Measurements from ENCODE around the gene ADGRF5.

Gene ADGRF5, protein sequence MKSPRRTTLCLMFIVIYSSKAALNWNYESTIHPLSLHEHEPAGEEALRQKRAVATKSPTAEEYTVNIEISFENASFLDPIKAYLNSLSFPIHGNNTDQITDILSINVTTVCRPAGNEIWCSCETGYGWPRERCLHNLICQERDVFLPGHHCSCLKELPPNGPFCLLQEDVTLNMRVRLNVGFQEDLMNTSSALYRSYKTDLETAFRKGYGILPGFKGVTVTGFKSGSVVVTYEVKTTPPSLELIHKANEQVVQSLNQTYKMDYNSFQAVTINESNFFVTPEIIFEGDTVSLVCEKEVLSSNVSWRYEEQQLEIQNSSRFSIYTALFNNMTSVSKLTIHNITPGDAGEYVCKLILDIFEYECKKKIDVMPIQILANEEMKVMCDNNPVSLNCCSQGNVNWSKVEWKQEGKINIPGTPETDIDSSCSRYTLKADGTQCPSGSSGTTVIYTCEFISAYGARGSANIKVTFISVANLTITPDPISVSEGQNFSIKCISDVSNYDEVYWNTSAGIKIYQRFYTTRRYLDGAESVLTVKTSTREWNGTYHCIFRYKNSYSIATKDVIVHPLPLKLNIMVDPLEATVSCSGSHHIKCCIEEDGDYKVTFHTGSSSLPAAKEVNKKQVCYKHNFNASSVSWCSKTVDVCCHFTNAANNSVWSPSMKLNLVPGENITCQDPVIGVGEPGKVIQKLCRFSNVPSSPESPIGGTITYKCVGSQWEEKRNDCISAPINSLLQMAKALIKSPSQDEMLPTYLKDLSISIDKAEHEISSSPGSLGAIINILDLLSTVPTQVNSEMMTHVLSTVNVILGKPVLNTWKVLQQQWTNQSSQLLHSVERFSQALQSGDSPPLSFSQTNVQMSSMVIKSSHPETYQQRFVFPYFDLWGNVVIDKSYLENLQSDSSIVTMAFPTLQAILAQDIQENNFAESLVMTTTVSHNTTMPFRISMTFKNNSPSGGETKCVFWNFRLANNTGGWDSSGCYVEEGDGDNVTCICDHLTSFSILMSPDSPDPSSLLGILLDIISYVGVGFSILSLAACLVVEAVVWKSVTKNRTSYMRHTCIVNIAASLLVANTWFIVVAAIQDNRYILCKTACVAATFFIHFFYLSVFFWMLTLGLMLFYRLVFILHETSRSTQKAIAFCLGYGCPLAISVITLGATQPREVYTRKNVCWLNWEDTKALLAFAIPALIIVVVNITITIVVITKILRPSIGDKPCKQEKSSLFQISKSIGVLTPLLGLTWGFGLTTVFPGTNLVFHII (N-terminal part only)

DNA sequence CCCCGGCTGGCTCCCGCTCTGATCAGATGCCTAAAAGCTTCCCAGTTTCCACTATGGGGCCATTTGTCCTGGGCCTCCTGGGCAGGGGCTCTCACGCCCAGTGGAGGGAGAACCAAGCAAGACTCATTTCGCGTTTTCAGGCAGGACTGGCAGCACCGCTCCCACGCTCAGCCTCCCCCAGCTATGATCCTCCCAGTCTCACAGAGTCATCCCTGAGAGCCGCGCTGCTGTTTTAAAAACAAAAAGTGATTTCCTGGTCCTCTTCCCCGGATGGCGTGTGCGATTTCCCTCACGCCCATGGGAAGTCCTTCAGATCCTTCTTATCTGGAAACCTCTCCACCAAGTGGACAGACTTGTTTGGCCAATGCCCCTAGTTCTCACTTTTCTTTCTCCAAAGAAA lies at the start of gene ADGRF5:
Gene ADGRF5, minus strand, starts transcription at position 208 of the 400 bp plus-strand sequence. CDS start 15,176 bp downstream, outside the sequence.
- no peak for DNase-seq

DNA sequence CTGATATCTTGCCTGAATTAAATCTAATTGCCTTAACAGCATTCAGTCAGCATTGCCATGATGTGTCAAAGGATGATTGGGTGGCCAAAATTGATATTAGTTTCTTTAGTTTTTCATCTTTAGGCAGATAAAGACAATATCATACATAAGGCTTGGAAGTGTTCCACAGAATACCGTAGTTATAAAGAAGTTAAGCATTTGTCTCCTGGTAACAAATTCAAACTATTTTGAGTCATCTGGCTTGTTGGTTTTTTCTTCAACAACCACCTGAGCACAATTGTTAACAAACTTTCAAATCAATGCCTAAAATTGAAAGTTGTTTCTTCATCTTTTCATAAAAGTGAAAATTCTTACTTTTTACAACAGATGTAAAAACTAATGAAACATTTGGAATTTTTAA lies 47.5 kb upstream of the ADGRF5 start:
- no peak for DNase-seq

DNA sequence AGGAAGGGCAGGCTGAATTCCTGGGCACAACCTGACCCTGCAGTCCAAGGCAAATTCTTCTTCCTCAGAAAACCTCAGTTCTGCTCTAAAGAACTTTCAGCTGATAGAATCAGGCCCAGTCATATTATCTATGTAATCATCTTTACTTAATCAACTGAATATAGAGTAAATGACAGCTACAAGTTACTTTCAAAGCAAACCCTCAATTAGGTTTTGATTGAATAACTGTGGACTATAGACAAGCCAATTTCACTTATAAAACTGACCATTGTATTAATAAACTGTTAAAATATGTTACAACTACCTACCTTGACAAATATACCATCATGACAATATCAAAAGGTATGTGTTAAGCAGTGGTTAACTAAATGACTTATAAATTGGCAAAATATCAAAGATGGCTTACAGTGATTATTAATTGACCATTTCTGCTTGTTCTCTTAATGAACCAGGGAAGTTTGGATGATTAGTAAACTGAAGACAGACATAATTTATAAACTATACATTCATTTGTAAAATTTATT lies 46.1 kb upstream of the ADGRF5 start:
- no peak for DNase-seq

DNA sequence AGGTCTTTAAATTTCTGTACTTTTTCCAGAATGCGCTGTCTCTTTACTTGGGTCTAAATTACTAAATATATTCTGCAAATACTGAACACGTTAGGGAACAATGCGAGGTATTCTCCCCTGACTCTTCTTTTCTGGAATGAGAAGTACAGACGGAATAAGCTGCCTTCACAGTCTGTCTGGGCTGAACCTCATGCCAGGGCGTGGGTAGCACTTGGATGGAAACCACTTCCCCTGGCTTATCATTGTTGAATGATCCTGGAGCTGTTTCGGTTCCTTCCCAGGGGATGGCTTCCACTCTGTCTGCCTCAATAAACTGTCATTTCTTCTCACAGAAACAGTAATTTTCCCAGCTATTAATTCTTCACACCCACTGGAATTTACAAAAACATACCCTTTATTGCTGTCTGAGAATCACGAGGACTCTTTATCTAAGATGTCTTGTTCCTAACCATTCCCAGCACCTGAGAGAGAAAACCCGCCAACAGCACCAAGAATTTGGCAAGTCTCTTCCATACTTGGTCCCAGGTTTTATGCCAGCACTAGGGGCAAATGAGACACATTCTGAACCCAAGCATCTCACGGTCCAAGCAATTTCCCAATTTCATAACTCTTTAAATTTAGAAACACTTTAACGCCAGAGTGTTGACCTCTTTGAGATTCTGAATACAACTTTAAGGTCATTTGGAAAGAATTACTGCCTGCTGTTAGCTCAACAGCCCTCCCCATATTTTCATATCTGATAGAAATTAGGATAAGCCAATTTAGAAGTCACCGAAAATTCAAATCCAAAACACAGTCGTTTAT lies 43.2 kb upstream of the ADGRF5 start:
- no peak for DNase-seq

DNA sequence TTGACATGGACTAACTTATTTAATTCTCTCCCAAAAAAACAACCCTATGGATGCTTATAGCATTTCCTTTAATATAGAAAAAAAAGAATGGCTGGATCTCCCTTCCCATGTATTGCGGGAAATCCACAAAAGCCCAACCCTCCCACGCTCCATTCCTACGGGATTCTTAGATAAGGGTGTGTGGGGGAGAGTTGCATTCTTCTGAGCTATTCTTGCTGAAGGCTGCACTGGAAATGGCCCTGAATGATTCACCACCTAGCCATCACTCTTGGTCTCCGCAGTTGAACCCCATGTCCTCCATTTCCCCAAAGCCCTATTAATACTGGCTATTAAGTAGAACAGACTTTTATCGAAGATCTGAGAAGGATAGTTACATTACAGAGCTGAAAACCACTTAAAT lies 41.9 kb upstream of the ADGRF5 start:
- DNase-seq: no peak

DNA sequence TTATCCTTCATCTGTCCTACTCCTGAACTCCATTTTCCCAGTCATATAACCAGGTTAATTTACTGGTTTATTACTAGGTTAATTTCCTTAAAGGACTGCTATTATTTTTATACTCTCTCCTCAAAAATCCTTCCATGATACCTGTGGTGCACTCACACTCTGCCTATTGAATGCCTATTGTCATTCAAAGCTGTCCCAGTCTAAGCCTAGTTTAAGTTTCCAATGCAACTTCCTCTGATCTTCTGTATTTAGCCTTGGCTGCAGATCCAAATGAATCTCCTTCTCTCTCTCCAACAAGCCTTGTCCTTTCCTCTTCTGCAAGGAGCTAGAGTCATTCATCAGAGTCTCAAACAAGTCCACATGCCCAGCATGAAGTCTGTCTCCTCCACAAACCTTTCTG lies 41.3 kb upstream of the ADGRF5 start:
- DNase-seq: no peak

DNA sequence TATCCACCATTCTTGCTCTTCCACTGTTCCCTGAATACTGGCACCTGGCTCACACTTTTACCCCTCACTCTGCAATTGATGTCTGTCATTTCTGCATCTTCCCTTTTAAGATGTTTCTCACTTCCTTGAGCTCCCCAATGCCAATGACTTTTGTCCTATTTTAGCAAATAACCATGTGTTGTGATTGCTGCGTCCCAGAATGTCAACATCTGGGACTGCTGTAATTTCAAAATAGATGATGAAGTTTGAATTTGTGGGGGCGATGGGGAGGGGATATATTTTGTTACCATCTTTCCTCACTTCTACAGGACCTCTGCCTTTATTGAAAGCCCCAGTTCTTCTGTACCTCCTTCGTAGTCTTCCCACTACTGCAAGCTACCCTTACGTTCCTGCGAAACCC lies 40.0 kb upstream of the ADGRF5 start:
- DNase-seq: no peak

DNA sequence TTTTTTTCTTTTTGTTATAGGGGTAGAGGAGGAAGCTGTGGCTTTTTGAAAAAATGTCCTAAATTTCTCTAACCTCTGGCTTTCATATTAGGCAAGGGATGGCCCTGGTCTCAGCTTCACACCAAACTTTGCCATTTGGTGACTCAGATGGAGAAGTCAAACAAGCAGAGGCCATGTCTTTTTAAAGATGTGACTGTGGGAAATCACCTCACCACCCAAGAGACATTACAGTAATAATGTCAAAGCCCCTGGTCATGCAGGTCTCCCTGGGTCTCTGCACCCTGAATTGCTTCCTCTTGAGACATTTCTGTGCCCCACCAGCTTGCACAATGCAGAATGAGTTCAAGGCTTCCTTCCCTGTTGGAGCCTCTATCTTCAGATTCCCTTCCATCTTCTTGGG lies 39.5 kb upstream of the ADGRF5 start:
- DNase-seq: no peak

DNA sequence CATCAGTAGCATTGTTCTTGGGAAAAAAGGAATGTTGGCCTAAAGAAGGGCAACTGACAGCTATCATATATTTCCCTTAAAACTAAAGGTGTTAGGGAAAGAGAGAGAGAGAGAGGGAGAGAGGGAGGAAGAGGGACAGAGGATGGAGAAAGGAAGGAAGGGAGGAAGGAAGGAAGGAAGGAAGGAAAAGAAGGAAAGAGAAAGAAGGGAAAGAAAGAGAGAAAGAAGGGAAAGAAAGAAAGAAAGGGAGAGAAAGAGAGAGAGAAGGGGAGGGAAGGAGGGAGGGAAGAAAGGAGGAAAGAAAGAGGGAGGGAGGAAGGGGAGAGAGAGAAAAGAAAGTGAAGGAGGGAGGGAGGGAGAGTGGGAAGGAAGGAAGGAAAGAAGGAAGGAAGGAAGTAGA lies 37.7 kb upstream of the ADGRF5 start:
- no peak for DNase-seq

DNA sequence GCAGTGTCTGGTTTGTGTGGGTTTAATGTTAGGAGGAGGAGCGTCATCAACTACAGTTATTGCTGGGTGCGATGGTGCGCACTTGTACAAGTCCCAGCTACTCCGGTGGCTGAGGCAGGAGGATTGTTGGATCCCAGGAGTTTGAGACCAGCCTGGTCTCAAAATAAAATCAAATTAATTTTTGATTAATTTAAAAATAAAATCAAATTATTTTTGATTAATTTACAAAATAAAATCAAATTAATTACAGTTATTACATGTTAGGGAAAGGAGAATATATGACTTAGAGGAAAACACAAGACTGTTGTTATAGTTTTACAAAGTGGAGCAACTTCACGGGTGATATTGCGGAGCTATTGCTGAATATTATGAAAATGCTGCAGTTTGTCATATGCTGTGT lies 34.7 kb upstream of the ADGRF5 start:
- DNase-seq: no peak

DNA sequence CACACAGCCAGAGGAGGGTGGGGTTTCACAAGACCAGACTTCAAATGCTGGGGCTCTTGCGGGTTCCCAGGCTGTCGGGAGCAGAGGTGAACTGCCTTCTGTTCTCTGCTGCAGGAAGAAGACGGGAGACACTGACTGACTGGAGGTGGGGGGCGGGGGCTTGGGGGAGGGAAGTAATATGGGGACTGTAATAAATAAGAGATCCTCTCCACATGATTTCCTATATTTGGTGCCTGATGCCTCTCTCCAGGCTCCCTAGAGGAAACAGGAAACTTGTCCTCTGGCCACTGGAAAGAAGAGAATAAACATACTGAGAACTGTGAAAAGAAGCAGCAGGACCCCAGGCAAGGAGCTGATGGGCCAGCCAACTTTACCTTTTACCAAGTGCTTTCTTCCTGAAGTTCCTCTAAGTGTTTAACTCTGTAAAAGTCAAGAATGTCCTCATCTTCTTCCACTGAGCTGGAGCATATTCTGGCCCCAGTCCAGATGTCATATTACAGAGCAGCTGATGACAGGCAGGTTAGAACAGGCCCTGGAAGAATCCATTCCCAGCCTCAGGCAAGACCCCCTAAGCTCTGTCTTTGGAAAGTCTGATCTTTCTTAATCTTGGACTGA lies 33.2 kb upstream of the ADGRF5 start:
- no peak for DNase-seq

DNA sequence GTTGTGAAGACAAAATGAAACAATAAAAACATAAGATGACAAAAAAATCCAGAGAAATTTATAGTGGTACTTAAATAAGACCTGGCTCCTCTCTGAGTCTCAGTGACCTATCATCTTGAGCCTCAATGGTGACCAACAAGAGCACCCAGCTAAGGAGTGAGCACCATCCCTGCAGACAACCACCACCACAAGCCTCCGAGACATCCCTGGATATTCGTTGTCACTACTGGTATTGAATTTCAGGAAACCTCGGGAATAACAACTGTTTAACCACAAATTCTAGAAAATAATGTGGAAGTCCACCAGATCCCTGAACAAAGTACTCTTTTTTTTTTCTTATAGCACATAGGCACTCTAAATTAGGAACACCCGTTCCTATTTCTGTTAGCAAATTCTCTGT lies 32.2 kb upstream of the ADGRF5 start:
- DNase-seq: no peak

DNA sequence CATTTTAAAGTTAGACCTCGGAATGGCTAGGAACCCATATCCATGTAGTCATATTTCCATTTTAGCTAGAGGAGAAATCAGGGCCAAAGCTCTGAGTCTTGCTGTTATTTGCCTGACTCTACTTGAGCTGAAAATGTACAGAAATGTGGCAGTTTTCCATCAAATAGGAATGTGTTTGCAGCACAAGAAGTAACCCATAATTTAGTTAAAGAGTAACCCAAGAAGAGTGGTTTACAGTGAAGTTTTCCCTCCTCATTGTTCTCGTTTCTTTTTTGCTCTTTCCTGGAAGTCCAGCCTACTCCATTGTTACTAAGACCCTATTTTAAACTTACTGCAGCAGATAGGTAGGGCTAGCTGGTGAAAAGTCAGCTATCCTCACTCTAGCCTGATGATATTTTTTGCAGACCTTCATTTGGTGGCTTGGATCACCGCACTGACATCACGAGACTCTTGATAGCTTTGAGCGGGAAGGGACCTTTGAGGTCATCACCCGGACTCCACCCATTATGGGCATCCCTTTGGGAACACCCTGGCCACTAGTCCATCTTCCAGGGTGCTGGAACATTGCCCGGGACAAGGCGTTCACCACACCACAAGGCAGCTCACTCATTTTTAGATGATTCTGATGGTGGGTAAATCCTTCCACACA lies 28.0 kb upstream of the ADGRF5 start:
- no peak for DNase-seq

DNA sequence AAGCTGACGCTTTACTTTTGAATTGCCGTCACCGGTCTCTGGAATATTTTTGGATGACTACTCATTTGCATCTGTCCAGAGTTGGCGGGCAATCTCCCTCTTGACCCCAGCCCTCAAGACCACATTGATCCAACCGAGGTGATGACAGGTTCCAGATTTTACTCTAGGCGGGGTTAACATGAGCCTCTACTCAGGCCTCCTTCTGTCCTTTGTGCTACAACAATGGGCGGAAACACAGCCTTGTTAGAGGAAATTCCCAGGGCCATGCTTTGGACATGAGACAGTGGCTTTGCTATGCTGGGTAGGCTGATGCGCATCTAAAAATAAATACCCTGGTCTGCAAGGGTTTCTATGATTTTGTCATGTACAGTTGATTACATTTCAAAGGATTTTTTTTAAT lies 27.0 kb upstream of the ADGRF5 start:
- DNase-seq: no peak

DNA sequence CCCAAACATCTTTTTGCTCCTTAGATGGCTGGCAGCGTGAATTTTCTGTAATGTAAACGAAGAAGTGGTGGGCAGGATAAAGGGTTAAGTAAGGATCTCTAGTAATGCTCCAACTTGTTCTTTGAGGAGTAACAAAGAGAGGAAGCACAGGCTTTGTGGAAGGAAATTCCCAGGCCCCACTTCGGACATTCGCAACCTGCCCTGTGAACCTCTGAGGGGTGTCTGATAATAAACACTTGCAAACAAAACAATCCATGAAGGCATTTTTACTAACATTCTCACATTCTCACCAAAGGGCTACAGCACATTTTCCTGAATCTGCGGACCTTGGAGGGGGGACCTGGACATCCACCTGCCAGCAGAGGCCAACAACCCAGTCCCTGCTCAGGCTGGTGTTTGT lies 25.8 kb upstream of the ADGRF5 start:
- DNase-seq: no peak

DNA sequence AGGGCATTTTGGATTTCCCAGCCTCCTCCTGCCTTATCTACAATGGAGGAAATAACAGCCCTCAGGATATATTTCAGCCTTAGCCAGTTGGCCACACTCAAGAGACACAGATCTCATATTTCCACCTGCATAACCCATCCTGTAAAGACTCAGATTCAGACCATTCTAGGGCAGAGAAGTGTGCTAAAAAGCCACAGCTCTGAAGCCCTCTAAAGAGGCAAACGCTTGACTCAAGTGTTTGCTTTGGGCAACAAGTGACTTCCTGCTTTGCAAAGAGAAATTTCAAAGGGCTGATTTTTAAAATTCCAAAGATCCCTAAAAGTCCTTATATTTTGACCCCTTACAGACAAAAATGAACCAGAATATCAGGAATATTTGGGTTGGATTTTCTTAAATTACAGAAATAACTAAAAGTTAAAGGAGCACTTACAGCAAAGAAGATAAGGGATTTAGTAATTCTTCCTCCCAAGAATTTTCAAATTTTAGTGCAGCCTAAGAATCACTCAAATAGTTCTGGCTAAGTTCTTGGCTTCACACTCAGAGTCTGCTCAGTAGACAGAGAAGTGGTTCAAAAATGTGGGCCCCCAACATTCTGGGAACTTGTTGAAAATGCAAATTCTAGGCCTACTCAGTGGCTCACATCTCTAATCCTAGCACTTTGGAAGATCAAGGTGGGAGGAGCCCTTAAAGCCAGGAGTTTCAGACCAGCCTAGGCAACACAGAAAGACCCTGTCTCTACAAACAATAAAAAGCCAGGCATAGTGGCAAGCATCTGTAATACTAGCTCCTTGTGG lies 18.9 kb upstream of the ADGRF5 start:
- DNase-seq: no peak

DNA sequence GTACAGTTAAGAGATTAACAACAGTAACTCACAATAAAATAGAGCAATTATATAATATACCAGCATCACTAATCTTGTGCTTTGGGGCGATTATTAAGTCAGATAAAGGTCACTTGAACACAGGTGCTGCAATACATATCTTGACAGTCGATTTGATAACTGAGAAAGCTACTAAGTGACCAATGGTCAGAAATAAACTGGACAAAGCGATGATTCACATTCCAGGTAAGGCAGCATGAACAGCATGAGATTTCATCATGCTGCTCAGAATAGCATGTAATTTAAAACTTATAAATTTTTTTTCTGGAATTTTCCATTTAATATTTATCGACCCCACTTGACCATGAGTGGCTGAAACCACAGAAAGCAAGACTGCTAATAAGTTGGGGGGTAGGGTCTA lies 15.9 kb upstream of the ADGRF5 start:
- DNase-seq: no peak

DNA sequence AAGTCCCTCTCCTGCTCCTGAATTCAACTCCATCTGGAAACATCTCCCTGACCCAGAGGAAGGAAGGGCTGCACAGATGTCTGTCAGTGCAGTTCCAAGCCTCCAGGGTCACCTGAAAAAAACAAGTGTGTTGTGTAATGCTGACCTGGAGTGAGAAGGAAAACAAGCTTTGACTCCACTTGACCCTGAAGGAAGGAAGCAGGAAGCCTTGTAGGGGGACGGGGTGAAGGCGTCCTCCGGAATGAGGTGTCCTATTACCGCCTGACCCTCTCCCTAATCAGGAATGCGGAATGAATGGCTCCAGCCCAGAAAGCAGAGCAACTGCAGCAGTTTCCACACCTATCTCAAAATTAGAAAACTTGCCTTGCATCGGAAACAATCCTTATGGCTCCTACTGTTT lies 13.9 kb upstream of the ADGRF5 start:
- no peak for DNase-seq

DNA sequence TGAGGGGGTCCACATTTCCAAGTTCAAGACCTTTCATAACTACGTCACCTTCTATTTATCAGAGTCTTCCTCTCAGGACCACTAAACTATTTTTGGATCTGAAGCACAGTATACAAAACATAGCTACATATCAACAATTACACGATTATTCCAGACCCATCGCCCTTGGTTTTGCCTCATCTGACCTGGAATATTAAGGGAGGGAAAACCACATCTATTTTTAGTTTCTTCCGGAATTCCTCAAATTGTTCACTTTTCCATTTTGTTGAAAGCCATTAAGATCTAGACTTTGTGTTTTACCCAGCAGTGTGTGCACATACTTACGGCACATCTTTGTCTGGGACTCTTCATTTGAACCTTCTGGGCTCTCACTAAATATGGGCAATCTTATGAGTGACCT lies 12.0 kb upstream of the ADGRF5 start:
- DNase-seq: no peak
